Anterior cingulate cortex (tissue), 58 donors: ENCODE measurements around the gene SND1.
A peak's percentile ranks its signal among the peaks of the same experiment; 100 is the strongest.

Experiments
- DNase-seq, 58 donors: peaks; one replicate each; lab custom pipeline; 2025; lab: John Stamatoyannopoulos, UW

SND1 gene

GRCh38 chr7:127918130-127918529, 266.1 kb downstream of the SND1 start:
- DNase-seq, result no peak

GRCh38 chr7:127920787-127921438, 268.9 kb downstream of the SND1 start:
- DNase-seq, result no peak

GRCh38 chr7:127922656-127923055, 270.7 kb downstream of the SND1 start:
- no peak for DNase-seq

GRCh38 chr7:127924874-127925273, 272.9 kb downstream of the SND1 start:
- DNase-seq, result no peak

- no peak for DNase-seq
These were observed 275.3 kb downstream of the SND1 start for GRCh38 chr7:127927348-127927696.

GRCh38 chr7:127928222-127928621, 276.2 kb downstream of the SND1 start:
- DNase-seq, result no peak

- no peak for DNase-seq
These were observed 276.9 kb downstream of the SND1 start for GRCh38 chr7:127928852-127929251.

GRCh38 chr7:127930341-127931328, 278.6 kb downstream of the SND1 start:
- DNase-seq, result no peak

GRCh38 chr7:127932076-127932475, 280.1 kb downstream of the SND1 start:
- no peak for DNase-seq

- no peak for DNase-seq
These were observed 280.5 kb downstream of the SND1 start for GRCh38 chr7:127932496-127932895.

- DNase-seq, result peak in 4 of 58 donors; percentile 1 to 52 (median 30)
These were observed 281.2 kb downstream of the SND1 start for GRCh38 chr7:127933146-127933545.

- DNase-seq, result no peak
These were observed 282.7 kb downstream of the SND1 start for GRCh38 chr7:127934711-127935110.

GRCh38 chr7:127935847-127936376, 283.9 kb downstream of the SND1 start:
- no peak for DNase-seq

GRCh38 chr7:127937066-127937680, 285.2 kb downstream of the SND1 start:
- DNase-seq, result no peak

- DNase-seq, result peak in 1 of 58 donors; percentile 7
These were observed 286.6 kb downstream of the SND1 start for GRCh38 chr7:127938588-127938987.

- DNase-seq, result peak in 3 of 58 donors; percentile 12 to 26 (median 15)
These were observed 288.6 kb downstream of the SND1 start for GRCh38 chr7:127940381-127941160.

- DNase-seq, result peak in 3 of 58 donors; percentile 2 to 40 (median 17)
These were observed 289.6 kb downstream of the SND1 start for GRCh38 chr7:127941476-127942210.

- peak; percentile 13 to 91 (median 74) for DNase-seq
These were observed 291.8 kb downstream of the SND1 start for GRCh38 chr7:127943541-127944521.
